Astrocyte of the cerebellum (primary cell): ENCODE data around the gene ANAPC10.
A peak's percentile ranks its signal among the peaks of the same experiment; 100 is the strongest.

Source experiments
- DNase-seq: peaks from one replicate; pipeline ENCODE4 v3.0.0-alpha.2; 2011; ENCODE audit warnings: low read depth
- H3K4me3 ChIP-seq: 2 replicates; pipeline ENCODE4 v1.5.1; 2011; ENCODE audit warnings: mild to moderate bottlenecking, low read depth, low read length, moderate library complexity
- in situ Hi-C: cut with HindIII; loops from 2 replicates; pipeline ENCODE4 v1.10.0; 2017; ENCODE audit warnings: low sequenced_read_pairs
- TF ChIP-seq, protein P1 (sequence below): IDR thresholded peaks from 2 replicates; pipeline ENCODE4 v1.5.1; 2012; ENCODE audit warnings: low read length, low read depth, moderate library complexity, mild to moderate bottlenecking; ENCODE audit errors: missing control alignments

The ANAPC10 gene

DNA sequence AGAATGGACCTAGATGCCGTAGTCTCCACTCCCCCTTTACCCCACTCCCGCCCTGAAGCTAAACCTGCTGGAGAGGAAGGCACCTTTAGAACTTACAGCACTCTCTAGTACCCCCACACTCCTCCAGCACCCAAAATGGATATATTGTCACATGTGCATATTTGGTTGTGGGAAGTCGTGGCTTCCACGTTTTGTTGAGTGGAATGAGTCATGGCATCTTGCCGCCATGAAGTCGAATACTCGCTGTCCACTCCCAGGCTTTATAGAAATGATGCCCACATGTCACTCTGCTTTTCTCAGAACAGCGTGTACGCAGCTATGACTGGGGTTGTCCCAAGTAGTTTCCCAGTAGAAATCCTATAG is 660 bp upstream of the ANAPC10 start:
- peak overlapping the region; percentile 83 for H3K4me3 ChIP-seq
- in situ Hi-C loops = loop anchor here (25.0 kb wide), 1 partner anchor 911 kb away; no protein-coding TSS in a partner anchor
- TF ChIP-seq, protein P1, sequence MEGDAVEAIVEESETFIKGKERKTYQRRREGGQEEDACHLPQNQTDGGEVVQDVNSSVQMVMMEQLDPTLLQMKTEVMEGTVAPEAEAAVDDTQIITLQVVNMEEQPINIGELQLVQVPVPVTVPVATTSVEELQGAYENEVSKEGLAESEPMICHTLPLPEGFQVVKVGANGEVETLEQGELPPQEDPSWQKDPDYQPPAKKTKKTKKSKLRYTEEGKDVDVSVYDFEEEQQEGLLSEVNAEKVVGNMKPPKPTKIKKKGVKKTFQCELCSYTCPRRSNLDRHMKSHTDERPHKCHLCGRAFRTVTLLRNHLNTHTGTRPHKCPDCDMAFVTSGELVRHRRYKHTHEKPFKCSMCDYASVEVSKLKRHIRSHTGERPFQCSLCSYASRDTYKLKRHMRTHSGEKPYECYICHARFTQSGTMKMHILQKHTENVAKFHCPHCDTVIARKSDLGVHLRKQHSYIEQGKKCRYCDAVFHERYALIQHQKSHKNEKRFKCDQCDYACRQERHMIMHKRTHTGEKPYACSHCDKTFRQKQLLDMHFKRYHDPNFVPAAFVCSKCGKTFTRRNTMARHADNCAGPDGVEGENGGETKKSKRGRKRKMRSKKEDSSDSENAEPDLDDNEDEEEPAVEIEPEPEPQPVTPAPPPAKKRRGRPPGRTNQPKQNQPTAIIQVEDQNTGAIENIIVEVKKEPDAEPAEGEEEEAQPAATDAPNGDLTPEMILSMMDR = no peak
- DNase-seq = peak; percentile 16

DNA sequence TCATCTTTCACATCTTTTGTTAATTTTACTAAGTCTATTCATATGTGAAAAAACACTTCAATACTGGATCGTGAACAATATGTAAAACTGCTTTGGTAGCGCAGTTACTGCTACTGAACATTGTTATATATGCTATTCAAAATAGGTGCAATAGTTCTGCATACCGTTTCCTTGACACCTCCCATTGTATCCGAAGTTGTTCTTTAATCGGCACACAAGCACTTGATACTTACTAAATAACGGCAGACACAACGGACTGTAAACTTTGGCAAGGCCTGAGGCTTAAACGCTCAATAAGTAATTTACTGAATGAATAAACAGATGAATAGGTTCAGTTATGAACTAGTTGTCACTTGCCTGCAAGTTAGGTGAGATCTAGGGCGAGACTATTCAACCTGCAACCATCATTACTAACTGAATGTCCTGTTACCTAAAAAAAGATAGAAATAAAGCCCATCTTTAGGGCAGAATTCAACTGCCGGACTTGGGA is 620 bp downstream of the ANAPC10 start:
- TF ChIP-seq, protein P1 = no peak

DNA sequence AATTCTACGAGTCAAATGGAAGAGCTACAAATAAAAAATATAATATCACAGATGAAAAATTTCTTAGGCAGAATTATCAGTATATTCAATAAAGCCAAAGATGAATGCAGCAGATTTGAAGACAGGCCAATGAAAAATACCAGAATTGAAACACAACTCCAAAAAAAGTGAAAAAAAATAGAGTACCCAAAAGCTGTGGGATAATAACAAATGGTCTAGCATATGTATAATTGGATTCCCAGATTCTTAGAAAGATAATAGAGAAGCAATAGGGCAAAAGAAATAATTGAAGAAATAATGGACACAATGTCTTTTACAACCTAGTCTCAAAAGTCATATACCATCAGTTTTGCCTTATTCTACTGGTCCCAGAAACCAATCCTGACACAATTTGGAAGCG is 4.4 kb downstream of the ANAPC10 start:
- no peak for DNase-seq
- in situ Hi-C loops = loop anchor here (25.0 kb wide), 1 partner anchor 906 kb away; no protein-coding TSS in a partner anchor
- TF ChIP-seq, protein P1 = no peak
- no peak overlapping the region for H3K4me3 ChIP-seq

More for the DNA sequence above, 620 bp downstream of the ANAPC10 start:
- H3K4me3 ChIP-seq = peak overlapping the region; percentile 83
- DNase-seq = no peak
- in situ Hi-C loops = loop anchor here (25.0 kb wide), 1 partner anchor 910 kb away; no protein-coding TSS in a partner anchor

DNA sequence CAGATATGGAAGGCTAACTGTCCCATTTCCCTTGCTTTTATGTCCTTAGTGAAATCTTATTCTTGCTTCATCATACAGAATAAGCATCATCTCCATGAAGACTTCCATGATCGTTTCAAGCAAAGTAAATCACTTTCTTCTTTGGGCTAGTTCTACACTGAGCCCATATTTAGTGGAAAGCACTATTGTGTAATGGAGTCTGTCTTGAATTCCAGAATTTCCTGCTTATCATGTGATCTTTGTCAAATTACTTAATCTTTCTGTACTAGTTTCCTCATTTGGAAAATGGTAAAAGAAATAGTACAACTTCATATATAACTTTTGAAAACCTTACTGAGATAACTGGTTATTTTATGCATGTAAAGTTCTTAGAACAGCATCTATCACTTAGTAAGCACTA is 7.6 kb downstream of the ANAPC10 start:
- TF ChIP-seq, protein P1 = no peak
- in situ Hi-C loops = loop anchor here (25.0 kb wide), 1 partner anchor 903 kb away; no protein-coding TSS in a partner anchor
- no peak overlapping the region for H3K4me3 ChIP-seq
- no peak for DNase-seq

DNA sequence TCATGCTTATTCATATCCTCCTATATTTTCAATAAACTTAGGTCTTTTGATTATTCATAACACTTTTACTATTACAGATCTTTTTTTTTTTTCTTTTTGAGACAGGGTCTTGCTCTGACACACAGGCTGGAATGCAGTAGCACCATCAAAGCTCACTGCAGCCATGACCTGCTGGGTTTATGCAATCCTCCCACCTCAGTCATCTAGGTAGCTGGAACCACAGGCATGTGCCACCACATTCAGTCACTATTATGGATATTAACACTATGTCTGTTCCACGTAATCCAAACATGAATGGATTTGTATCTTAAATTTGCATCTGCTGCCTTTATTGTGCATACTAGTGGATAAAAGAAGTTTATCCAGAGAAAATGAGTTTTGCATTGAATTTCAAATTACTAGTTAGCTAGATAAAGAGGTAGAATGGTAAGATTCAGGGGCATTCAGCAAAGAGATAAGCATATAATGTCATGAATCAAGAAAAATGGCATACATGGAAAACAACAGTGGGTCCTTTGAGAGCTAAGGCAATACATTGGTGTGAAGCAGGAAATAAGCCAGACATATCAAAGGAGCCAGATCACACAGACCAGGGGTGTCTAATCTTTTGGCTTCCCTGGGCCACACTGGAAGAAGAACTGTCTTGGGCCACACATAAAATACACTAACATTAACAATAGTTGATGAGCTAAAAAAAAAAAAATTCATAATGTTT is 13.9 kb downstream of the ANAPC10 start:
- DNase-seq = peak; percentile 77
- TF ChIP-seq, protein P1 = no peak
- no peak overlapping the region for H3K4me3 ChIP-seq
- in situ Hi-C loops = loop anchor here (25.0 kb wide), 1 partner anchor 897 kb away; no protein-coding TSS in a partner anchor

DNA sequence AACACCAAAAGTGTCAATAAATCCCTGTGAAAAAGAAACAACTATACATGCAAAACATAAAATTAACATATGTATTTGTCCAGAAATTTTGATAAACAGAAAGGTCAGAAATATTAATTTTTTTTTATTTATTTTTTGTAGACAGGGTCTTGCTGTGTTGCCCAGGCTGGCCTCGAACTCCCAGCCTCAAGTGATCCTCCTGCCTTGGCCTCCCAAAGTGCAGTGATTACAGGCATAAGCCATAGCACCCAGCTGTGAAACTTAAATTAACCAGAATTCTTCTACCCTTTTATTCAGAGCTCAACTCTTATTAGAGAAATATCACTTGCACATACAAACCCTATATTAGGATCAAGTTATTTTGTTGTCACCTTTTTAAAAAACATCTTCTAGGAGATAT is 16.2 kb downstream of the ANAPC10 start:
- in situ Hi-C loops = loop anchor here (25.0 kb wide), 1 partner anchor 894 kb away; no protein-coding TSS in a partner anchor
- TF ChIP-seq, protein P1 = no peak
- no peak overlapping the region for H3K4me3 ChIP-seq
- no peak for DNase-seq
